ENCODE data around the gene PRG2. TPM values are rescaled to one million over a fixed set of nuclear protein-coding genes. Genes with fewer than 3 reads are reported as not detected.

The PRG2 gene
- under 1 TPM in 1 of 2 donors, not detected in 1; 0.54 TPM for total RNA-seq

DNA sequence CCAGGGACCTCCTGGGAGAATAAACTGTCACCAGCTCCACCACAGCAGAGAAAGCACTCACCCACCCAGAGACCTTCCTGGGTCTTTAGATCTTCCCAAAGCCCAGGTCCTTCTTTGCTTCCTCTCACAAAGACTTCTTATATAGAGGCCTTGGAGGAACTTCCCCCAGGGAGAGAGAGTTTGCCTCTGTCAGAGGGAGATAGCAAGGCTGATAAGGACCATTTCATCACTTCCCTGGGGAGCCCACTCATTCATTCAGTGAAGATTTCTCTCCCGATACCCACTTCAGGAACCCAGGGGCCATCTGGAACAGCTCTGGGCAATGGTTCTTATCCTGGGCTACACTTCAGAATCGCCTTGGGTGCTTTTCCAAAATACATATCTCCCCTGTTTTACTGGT lies at the start of gene PRG2:
Gene PRG2, minus strand, starts transcription at position 116 of the 400 bp plus-strand sequence. CDS start 706 bp downstream, outside the sequence.
- no peak for TF ChIP-seq CTCF (IDR thresholded peaks at IDR 0.05)
- H3K4me3 ChIP-seq = no peak within 1 kb of the TSS
- ATAC-seq (ENCODE audit: insufficient number of reproducible peaks, low FRiP score, low read depth) (no peak), DNase-seq (ENCODE audit: low spot score) (no peak)
- H3K4me1 ChIP-seq (ENCODE audit: control insufficient read depth in 1 of 2, low read depth in 2 of 2) = no peaks in the 10 kb centered on the region
- H3K27me3 ChIP-seq (replicated peaks; ENCODE audit: insufficient read depth) = no peaks in the 10 kb centered on the region
- no peaks in the 10 kb centered on the region for H3K9me3 ChIP-seq
- H3K36me3 ChIP-seq = no peaks in the 10 kb centered on the region
- H3K27ac ChIP-seq = no peak within 1 kb of the TSS

- no peaks in the 10 kb centered on the region for H3K9me3 ChIP-seq
- H3K4me3 ChIP-seq = no peak overlapping the region
- peaks cover 5 to 6% of the 10 kb centered on the region in 2 donors for H3K4me1 ChIP-seq (ENCODE audit: control insufficient read depth in 1 of 2, low read depth in 2 of 2)
- DNase-seq (ENCODE audit: low spot score) (no peak), ATAC-seq (ENCODE audit: insufficient number of reproducible peaks, low FRiP score, low read depth) (no peak)
- no peak overlapping the region for H3K27ac ChIP-seq
- H3K36me3 ChIP-seq = no peaks in the 10 kb centered on the region
- H3K27me3 ChIP-seq (replicated peaks; ENCODE audit: insufficient read depth) = no peaks in the 10 kb centered on the region
- TF ChIP-seq CTCF (IDR thresholded peaks at IDR 0.05) = no peak
Measured at GRCh38 chr11:57439786-57440185, 49.3 kb upstream of the PRG2 start.

DNA sequence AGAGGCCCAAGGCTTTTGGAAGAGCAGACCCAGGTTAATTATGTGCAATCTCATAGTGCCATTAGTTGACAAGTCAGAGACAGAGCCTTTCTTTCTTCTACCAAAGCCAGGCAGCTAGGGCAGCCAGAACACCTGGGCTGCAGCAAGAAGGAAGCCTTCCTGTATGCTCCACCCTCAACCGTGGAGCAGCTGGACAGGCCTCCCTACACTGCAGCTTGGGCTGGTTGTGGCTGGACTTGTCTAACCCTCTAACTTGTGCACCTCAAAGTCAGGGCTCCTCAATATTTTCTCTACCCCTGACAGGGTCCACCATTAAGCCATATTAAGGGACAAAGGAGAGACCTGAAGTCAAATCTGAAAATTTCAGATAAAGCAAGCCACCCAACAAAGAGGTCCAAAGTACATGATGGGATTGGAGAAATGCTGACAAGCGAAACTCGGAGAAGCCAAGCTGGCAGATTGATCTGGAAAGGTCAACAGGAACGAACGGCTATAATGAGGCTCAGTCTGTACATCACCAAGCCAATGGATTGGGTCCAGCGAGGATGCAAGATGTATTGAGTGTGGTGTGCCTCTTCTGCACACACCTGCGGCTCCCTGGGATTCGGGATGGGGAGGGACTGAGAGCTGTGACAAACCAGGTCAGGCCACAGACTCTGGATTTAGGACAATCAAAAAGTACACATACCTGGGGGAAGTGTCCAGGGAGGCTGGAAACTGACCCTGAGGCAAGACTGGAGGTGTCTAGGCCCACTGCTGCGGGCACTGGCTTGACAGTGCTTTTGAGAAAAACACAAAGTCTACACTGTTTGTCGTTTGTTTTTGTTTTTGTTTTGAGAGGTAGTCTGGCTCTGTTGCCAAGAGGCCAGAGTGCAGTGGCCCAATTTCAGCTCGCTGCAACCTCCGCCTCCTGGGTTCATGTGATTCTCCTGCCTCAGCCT lies 48.2 kb upstream of the PRG2 start:
- TF ChIP-seq CTCF (IDR thresholded peaks at IDR 0.05) = no peak
- Histone ChIP-seq H3K27me3 (replicated peaks; ENCODE audit: insufficient read depth) (no peaks in the 10 kb centered on the region), H3K4me1 (ENCODE audit: control insufficient read depth in 1 of 2, low read depth in 2 of 2) (peaks cover 6% of the 10 kb centered on the region in 2 donors), H3K9me3 (no peaks in the 10 kb centered on the region), H3K4me3 (no peak overlapping the region), H3K27ac (no peak overlapping the region), H3K36me3 (no peaks in the 10 kb centered on the region)
- ATAC-seq (ENCODE audit: insufficient number of reproducible peaks, low FRiP score, low read depth) (no peak), DNase-seq (ENCODE audit: low spot score) (no peak)

DNA sequence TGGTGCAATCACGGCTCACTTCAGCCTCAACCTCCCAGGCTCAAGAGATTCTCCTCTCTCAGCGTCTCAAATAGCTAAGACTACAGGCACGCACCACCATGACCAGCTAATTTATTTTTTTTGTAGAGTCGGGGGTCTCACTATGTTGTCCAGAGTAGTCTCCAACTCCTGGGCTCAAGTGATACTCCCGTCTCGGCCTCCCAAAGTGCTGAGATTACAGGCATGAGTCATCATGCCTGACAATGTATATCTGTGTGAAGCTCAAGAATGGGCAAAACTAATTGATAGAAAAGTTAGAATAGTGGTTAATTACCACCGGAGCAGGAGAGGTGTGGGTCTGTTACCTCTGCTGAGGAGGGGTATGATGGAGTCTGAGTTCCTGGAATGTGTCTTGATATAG lies 45.6 kb upstream of the PRG2 start:
- DNase-seq (ENCODE audit: low spot score) (no peak), ATAC-seq (ENCODE audit: insufficient number of reproducible peaks, low FRiP score, low read depth) (no peak)
- Histone ChIP-seq H3K27me3 (replicated peaks; ENCODE audit: insufficient read depth) (no peaks in the 10 kb centered on the region), H3K9me3 (no peaks in the 10 kb centered on the region), H3K4me1 (ENCODE audit: control insufficient read depth in 1 of 2, low read depth in 2 of 2) (peaks cover 6% of the 10 kb centered on the region in 2 donors), H3K27ac (no peak overlapping the region), H3K4me3 (no peak overlapping the region), H3K36me3 (no peaks in the 10 kb centered on the region)
- TF ChIP-seq CTCF (IDR thresholded peaks at IDR 0.05) = no peak

DNA sequence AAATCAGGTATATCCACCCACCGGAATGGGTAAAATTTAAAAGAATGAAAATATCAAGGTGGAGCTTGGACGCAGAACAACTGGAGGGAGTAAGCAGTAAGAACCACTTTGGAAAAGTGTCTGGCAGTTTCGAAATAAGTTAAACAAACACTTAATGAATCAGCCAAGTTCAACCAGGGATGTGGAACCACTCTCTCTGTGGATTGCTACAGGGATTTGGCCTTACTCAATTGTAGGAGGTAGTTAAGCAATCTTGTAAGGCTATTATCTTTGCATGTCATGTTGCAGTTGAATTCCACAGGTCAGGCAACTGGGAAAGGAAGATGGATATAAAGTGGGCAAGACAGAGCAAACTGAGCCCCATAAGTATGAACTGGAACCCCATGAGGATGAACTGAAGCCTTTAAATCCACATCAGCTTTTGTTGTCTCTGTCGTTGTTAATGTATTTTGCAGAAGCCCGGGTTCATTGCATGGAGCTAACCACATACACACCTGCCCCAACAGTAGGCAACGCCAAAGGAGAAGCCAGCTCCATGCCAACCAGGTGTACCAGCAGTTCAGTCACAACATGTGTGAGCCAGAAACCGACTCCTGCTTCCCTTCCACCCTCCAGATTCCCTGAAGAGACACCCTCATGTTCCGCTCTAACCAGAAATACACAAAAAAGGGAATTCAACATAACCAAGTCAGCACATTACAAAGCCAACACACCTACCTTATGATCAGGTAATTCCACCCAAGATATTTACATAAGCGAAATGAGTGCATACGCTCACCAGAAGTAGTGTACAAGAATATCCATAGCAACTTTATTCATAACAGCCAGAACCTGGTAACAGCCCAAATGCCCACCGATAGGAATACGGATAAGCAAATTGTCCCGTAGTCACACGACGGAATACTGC lies 44.4 kb upstream of the PRG2 start:
- TF ChIP-seq CTCF (IDR thresholded peaks at IDR 0.05) = no peak
- ATAC-seq (ENCODE audit: insufficient number of reproducible peaks, low FRiP score, low read depth) (peak; percentile 58), DNase-seq (ENCODE audit: low spot score) (no peak)
- no peaks in the 10 kb centered on the region for H3K9me3 ChIP-seq
- H3K27me3 ChIP-seq (replicated peaks; ENCODE audit: insufficient read depth) = no peaks in the 10 kb centered on the region
- no peaks in the 10 kb centered on the region for H3K36me3 ChIP-seq
- no peak overlapping the region for H3K4me3 ChIP-seq
- H3K27ac ChIP-seq = no peak overlapping the region
- peaks cover 6% of the 10 kb centered on the region in 2 donors for H3K4me1 ChIP-seq (ENCODE audit: control insufficient read depth in 1 of 2, low read depth in 2 of 2)

Measured in thoracic aorta (tissue), 2 donors.